Neural crest cell (in vitro differentiated cells): ENCODE measurements around the gene FOXP1. TPM values are rescaled to one million over a fixed set of nuclear protein-coding genes. Genes with fewer than 3 reads are reported as not detected.
A peak's percentile ranks its signal among the peaks of the same experiment; 100 is the strongest.

Experiments
- DNase-seq: peaks from one replicate; pipeline ENCODE4 v3.0.0; 2021; ENCODE audit warnings: low read depth, mixed read lengths, low spot score
- H3K27ac Mint-ChIP-seq: one replicate; pipeline ENCODE4 v1.8.0; 2021; ENCODE audit warnings: mild to moderate bottlenecking, mixed read lengths; ENCODE audit not compliant: unreplicated experiment
- H3K27me3 Mint-ChIP-seq: 2 replicates; pipeline ENCODE4 v1.8.0; 2021; ENCODE audit warnings: low read depth, mild to moderate bottlenecking, mixed read lengths
- H3K36me3 Mint-ChIP-seq: 2 replicates; pipeline ENCODE4 v1.8.0; 2021; ENCODE audit warnings: low read depth, mild to moderate bottlenecking, mixed read lengths
- H3K4me1 Mint-ChIP-seq: 2 replicates; pipeline ENCODE4 v1.8.0; 2021; ENCODE audit warnings: mixed read lengths
- H3K4me3 Mint-ChIP-seq: one replicate; pipeline ENCODE4 v1.8.0; 2021; ENCODE audit warnings: mild to moderate bottlenecking, mixed read lengths
- H3K9me3 Mint-ChIP-seq: 2 replicates; pipeline ENCODE4 v1.8.0; 2021; ENCODE audit warnings: mixed read lengths
- total RNA-seq: library from RNA; stranded (reverse); gene quantifications from 2 replicates; pipeline ENCODE4 v1.2.1, GENCODE V29; 2021
- TF ChIP-seq, protein P1 (sequence below): fragments of 200-600 bp; sonication (generic); conservative IDR thresholded peaks from 2 replicates; pipeline ENCODE4 v1.5.0; 2021; ENCODE audit warnings: antibody characterized with exemption, mild to moderate bottlenecking

Gene FOXP1
- total RNA-seq, 1 donor from 2014 or later: 22.8 TPM

DNA sequence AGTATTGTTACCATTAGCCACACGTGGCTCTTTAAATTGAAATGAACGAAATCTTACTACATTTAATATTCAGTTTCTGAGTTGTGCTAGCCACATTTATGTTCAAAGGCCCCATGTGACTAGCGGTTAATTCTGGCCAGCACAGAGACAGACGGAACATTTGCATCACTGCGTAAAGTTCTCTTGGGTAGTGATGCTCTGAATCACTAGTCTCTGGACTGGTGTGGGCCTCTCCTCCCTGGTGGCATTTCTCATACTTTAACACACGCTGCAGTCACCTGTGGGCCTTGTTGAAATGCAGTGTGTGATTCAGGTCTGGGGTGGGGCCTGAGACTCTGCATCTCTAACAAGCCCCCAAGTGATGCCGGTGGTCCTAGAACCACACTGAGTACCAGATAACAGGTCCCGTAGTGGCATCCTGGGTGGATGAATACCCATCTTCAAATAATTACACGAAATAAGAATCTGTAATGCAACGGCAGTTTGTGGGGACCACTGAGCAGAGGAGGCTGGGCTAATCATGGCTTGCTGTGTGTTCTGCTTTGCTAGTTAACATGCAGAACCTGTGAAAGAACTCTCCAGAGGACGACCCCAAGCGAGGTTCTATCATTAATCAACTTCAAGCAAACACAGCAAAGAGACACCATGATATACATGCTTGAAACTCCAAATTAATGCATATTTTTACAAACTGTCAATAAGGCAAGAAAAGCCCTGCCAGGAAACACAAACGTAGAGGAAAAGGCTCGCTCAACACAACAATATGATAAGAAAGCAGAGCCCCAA lies 623.8 kb downstream of the FOXP1 start:
- Mint-ChIP-seq H3K27me3 (no peaks in the 10 kb centered on the region), H3K4me3 (peak overlapping the region; percentile 2), H3K4me1 (peaks cover 62% of the 10 kb centered on the region), H3K27ac (no peak overlapping the region), H3K9me3 (peaks cover 2% of the 10 kb centered on the region), H3K36me3 (peaks cover 20% of the 10 kb centered on the region)
- TF ChIP-seq, protein P1, sequence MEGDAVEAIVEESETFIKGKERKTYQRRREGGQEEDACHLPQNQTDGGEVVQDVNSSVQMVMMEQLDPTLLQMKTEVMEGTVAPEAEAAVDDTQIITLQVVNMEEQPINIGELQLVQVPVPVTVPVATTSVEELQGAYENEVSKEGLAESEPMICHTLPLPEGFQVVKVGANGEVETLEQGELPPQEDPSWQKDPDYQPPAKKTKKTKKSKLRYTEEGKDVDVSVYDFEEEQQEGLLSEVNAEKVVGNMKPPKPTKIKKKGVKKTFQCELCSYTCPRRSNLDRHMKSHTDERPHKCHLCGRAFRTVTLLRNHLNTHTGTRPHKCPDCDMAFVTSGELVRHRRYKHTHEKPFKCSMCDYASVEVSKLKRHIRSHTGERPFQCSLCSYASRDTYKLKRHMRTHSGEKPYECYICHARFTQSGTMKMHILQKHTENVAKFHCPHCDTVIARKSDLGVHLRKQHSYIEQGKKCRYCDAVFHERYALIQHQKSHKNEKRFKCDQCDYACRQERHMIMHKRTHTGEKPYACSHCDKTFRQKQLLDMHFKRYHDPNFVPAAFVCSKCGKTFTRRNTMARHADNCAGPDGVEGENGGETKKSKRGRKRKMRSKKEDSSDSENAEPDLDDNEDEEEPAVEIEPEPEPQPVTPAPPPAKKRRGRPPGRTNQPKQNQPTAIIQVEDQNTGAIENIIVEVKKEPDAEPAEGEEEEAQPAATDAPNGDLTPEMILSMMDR: no peak
- no peak for DNase-seq

DNA sequence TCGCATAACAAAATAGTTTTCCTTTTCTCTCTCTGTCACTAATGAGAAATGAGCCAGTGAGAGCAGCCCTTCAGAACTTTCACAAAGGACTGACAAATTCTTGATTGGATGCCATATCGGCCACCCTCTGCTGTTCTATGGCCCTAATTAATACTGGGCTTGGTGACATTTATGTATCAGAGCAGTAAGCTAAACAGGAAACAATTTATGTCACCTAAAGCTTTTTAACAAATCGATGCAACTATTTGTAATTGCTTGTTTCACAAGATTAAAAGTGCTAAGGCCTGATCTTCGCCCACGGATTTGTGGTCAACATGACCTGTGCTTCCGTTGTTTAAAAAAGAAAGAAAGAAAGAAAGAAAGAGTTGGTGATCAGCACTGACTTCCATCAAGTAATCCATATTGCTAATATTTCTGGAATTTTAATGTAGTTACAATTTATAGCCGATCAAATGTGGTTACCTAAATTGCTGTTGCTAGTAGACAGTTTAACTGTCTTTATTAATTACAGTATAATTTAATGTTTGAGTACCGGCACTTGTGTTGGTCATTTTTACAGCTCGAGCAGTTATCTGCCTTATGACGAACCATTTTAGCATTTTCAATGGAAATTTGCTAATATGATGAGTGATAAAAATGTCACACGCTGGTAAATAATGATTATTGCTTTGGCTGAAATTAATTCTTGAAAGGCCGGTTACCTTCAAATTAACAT lies 631.3 kb downstream of the FOXP1 start:
- Mint-ChIP-seq H3K4me3 (no peak overlapping the region), H3K4me1 (peaks cover 34% of the 10 kb centered on the region)

DNA sequence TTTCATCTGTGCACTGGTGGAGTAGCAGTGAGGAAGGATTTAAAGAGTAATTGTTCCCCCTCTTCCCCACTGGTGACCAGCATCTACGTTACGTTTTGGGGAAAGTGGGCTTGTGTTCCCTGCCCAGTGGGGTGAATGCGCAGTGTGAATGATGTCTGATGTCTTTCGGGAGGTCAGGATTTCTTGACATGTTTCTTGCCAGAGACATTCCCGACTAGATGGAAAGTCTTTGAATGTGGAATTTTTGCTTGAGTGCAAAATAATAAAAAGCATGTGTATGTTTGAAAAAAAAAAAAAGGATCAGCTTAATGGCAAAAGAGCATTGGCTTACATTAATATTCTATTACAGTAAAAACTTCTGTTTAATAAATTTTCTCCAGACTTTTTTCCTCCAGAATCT lies 632.2 kb downstream of the FOXP1 start:
- DNase-seq: no peak
- H3K27me3 Mint-ChIP-seq: no peaks in the 10 kb centered on the region
- no peak overlapping the region for H3K27ac Mint-ChIP-seq
- H3K9me3 Mint-ChIP-seq: no peaks in the 10 kb centered on the region
- no peaks in the 10 kb centered on the region for H3K36me3 Mint-ChIP-seq
- TF ChIP-seq, protein P1: no peak
- no peak overlapping the region for H3K4me3 Mint-ChIP-seq
- peaks cover 26% of the 10 kb centered on the region for H3K4me1 Mint-ChIP-seq

More for the DNA sequence above, 631.3 kb downstream of the FOXP1 start:
- Mint-ChIP-seq H3K36me3 (no peaks in the 10 kb centered on the region), H3K9me3 (no peaks in the 10 kb centered on the region), H3K27me3 (no peaks in the 10 kb centered on the region), H3K27ac (no peak overlapping the region)
- no peak for DNase-seq
- TF ChIP-seq, protein P1: no peak

DNA sequence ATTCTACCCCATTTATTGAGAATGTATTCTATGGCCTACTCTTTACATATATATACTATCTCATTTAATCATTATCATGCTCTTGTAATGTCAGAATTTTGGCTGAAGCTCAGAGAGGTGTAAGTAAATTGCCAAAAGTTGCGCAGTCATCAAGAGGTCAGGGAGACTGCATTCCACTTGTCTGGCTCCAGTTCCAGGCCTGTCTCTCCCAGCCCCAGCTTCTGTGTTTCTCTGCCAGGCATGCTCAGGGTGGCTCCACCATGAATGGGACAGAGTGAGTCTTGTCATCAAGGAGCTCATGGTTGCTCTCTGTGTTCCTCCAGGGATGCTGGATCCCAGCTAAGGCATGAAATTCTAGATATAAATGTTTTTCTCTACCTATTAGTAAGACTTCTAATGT lies 635.9 kb downstream of the FOXP1 start:
- no peaks in the 10 kb centered on the region for H3K27me3 Mint-ChIP-seq
- no peak overlapping the region for H3K4me3 Mint-ChIP-seq
- peaks cover 10% of the 10 kb centered on the region for H3K4me1 Mint-ChIP-seq
- H3K36me3 Mint-ChIP-seq: peaks cover 7% of the 10 kb centered on the region
- TF ChIP-seq, protein P1: no peak
- no peak overlapping the region for H3K27ac Mint-ChIP-seq
- no peak for DNase-seq
- peaks cover 6% of the 10 kb centered on the region for H3K9me3 Mint-ChIP-seq

DNA sequence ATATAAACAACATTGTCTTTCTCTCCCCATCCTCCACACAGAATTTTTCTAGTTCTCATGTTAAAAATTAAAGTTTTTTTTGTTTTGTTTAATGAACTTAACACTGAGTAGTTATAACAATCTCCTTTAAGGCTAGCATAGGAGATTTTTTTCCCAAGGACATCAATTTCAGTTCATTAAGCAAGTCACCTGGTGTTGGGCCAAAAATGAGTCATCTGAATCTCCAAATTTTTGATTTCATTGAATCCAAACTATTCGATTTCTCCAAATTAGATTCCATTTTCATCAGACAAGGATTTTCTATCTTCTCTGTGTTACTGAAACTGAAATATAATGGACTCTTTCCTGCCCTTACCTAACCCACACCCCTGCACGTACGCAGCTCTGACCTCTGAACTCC lies 639.6 kb downstream of the FOXP1 start:
- no peak overlapping the region for H3K27ac Mint-ChIP-seq
- H3K4me1 Mint-ChIP-seq: no peaks in the 10 kb centered on the region
- no peaks in the 10 kb centered on the region for H3K27me3 Mint-ChIP-seq
- H3K4me3 Mint-ChIP-seq: no peak overlapping the region
- H3K9me3 Mint-ChIP-seq: peaks cover 9% of the 10 kb centered on the region
- TF ChIP-seq, protein P1: no peak
- no peak for DNase-seq
- H3K36me3 Mint-ChIP-seq: peaks cover 7% of the 10 kb centered on the region
